Measurements from ENCODE around the gene RBL1. TPM values are rescaled to one million over a fixed set of nuclear protein-coding genes. Genes with fewer than 3 reads are reported as not detected.

The RBL1 gene
- total RNA-seq, 1 experiment from 2014 or later, result 30.2 TPM

DNA sequence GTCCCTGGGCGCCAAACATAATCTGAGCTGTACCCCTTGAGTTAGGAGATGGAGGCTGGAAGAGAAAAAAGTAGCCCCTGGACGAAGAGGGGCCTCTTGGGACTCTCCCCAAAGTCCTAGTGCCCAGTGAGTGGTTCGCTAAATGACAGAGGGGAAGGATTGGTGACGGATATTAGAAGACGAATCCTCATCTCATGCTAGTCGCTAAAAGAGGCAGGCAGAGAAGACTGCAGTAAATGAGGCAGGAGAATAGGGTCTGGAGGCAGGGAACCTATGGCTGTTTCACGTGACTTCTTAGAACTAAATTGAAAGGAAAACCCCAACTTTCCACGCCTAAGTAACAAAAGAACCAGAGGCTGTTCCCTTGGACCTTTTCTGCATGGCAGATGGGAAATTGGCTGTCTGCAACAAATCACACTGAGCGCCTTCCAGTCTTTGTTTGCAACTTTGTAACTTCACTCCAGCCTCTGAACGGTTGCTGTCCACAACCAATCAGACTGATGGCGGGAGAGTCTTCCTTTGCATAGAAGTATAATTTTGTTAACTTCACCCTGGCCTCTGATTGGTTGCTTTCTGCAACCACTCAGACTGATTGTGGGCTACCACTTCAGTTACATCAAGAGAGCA is 731 bp upstream of the RBL1 start:
- DNase-seq (ENCODE audit: low spot score), result no peak
- TF ChIP-seq, protein P1, sequence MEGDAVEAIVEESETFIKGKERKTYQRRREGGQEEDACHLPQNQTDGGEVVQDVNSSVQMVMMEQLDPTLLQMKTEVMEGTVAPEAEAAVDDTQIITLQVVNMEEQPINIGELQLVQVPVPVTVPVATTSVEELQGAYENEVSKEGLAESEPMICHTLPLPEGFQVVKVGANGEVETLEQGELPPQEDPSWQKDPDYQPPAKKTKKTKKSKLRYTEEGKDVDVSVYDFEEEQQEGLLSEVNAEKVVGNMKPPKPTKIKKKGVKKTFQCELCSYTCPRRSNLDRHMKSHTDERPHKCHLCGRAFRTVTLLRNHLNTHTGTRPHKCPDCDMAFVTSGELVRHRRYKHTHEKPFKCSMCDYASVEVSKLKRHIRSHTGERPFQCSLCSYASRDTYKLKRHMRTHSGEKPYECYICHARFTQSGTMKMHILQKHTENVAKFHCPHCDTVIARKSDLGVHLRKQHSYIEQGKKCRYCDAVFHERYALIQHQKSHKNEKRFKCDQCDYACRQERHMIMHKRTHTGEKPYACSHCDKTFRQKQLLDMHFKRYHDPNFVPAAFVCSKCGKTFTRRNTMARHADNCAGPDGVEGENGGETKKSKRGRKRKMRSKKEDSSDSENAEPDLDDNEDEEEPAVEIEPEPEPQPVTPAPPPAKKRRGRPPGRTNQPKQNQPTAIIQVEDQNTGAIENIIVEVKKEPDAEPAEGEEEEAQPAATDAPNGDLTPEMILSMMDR (conservative IDR thresholded peaks at IDR 0.05; ENCODE audit: low read depth, low read length), result no peak
- TF ChIP-seq EZH2 (IDR thresholded peaks at IDR 0.05; ENCODE audit: borderline replicate concordance, low read depth, low read length, poor library complexity, severe bottlenecking), result no peak
- Histone ChIP-seq H3K36me3 (ENCODE audit: insufficient read depth, low read length, poor library complexity, severe bottlenecking) (peaks cover 26% of the 10 kb centered on the region), H3K27ac (ENCODE audit: low read depth, low read length, poor library complexity, severe bottlenecking) (peak overlapping the region; percentile 97), H3K4me1 (ENCODE audit: insufficient read depth, low read length, poor library complexity, severe bottlenecking) (peaks cover 14% of the 10 kb centered on the region), H3K27me3 (replicated peaks; ENCODE audit: insufficient read depth, low read depth, low read length, poor library complexity) (no peaks in the 10 kb centered on the region), H3K9me3 (ENCODE audit: low read depth, low read length, poor library complexity, severe bottlenecking) (no peaks in the 10 kb centered on the region), H3K4me3 (ENCODE audit: low read depth, low read length, poor library complexity, severe bottlenecking) (peak overlapping the region; percentile 58)
- intact Hi-C loops (cut with micrococcal nuclease; ENCODE audit: unreplicated experiment), result no loop called here
- BruUV-seq (replicated peaks), result TSS peak; percentile 78
- POLR2A ChIA-PET (ENCODE audit: low non-redundant PET), result interaction anchor here (0.6 kb wide), 1 partner anchor 168 kb away, joined by 3 read pairs; no protein-coding TSS in a partner anchor
- CTCF ChIA-PET, result no interaction called here

DNA sequence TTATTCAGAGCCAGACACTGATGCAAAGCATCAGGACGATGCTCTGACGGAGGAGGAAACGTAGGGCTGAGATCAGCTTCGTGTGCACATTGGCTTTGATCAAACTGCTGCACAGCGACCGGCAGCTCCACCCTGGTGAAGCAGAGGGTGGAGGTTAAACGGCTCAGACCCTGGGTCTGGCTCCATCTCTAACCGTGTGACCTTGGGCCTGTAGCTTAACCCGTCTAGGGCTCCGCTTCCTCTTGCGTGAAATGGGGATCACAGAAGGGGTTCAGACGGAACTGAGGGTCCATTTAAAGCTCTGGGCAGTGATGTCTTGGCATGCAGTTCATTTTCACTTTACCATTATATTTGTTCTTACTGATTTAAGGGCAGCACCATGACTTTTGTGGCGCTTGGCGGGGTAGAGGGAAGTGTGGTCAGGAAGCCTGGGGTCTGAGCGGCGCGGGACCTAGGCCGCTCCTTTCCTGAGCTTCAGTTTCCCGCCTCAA is 644 bp downstream of the RBL1 start:
- peaks cover 34% of the 10 kb centered on the region for H3K36me3 ChIP-seq (ENCODE audit: insufficient read depth, low read length, poor library complexity, severe bottlenecking)
- H3K4me3 ChIP-seq (ENCODE audit: low read depth, low read length, poor library complexity, severe bottlenecking), result peak overlapping the region; percentile 58
- H3K27me3 ChIP-seq (replicated peaks; ENCODE audit: insufficient read depth, low read depth, low read length, poor library complexity), result no peaks in the 10 kb centered on the region
- BruUV-seq (replicated peaks), result no TSS peak
- intact Hi-C loops (cut with micrococcal nuclease; ENCODE audit: unreplicated experiment), result no loop called here
- no peaks in the 10 kb centered on the region for H3K9me3 ChIP-seq (ENCODE audit: low read depth, low read length, poor library complexity, severe bottlenecking)
- H3K4me1 ChIP-seq (ENCODE audit: insufficient read depth, low read length, poor library complexity, severe bottlenecking), result peaks cover 14% of the 10 kb centered on the region
- no peak for DNase-seq (ENCODE audit: low spot score)
- ChIA-PET CTCF (interaction anchor here (0.6 kb wide), 1 partner anchor 373 kb away, joined by 4 read pairs; no protein-coding TSS in a partner anchor), POLR2A (ENCODE audit: low non-redundant PET) (interaction anchor here (0.5 kb wide), 1 partner anchor 516 kb away, joined by 4 read pairs; no protein-coding TSS in a partner anchor)
- peak overlapping the region; percentile 97 for H3K27ac ChIP-seq (ENCODE audit: low read depth, low read length, poor library complexity, severe bottlenecking)
- TF ChIP-seq, protein P1 (conservative IDR thresholded peaks at IDR 0.05; ENCODE audit: low read depth, low read length), result no peak
- no peak for TF ChIP-seq EZH2 (IDR thresholded peaks at IDR 0.05; ENCODE audit: borderline replicate concordance, low read depth, low read length, poor library complexity, severe bottlenecking)

DNA sequence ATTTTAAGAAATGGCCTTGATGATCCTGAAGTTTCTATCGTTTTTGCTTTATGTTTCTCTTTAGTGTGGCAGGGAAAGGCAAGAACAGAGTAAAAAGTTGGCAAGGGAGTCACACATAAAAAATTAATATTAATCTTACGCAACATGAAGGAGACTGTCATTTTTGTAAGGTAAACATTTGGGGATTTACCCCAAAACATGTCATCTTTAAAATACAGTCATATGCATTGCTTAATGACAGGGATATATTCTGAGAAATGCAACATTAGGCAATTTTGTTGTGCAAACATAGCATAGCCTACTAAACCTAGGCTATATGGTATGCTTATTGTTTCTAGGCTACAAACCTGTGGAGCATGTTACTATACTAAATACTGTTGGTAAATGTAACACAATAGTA is 5.4 kb downstream of the RBL1 start:
- peaks cover 9% of the 10 kb centered on the region for H3K4me1 ChIP-seq (ENCODE audit: insufficient read depth, low read length, poor library complexity, severe bottlenecking)
- TF ChIP-seq, protein P1 (conservative IDR thresholded peaks at IDR 0.05; ENCODE audit: low read depth, low read length), result no peak
- intact Hi-C loops (cut with micrococcal nuclease; ENCODE audit: unreplicated experiment), result no loop called here
- H3K36me3 ChIP-seq (ENCODE audit: insufficient read depth, low read length, poor library complexity, severe bottlenecking), result peaks cover 62% of the 10 kb centered on the region
- no peaks in the 10 kb centered on the region for H3K9me3 ChIP-seq (ENCODE audit: low read depth, low read length, poor library complexity, severe bottlenecking)
- no peak for DNase-seq (ENCODE audit: low spot score)
- BruUV-seq (replicated peaks), result no TSS peak
- no peak overlapping the region for H3K27ac ChIP-seq (ENCODE audit: low read depth, low read length, poor library complexity, severe bottlenecking)
- ChIA-PET CTCF (no interaction called here), POLR2A (ENCODE audit: low non-redundant PET) (interaction anchor here (0.6 kb wide), 1 partner anchor 54 kb away, joined by 11 read pairs; no protein-coding TSS in a partner anchor)
- H3K27me3 ChIP-seq (replicated peaks; ENCODE audit: insufficient read depth, low read depth, low read length, poor library complexity), result no peaks in the 10 kb centered on the region
- H3K4me3 ChIP-seq (ENCODE audit: low read depth, low read length, poor library complexity, severe bottlenecking), result no peak overlapping the region

Measured in A673 (cell line).